ENCODE measurements around the gene PER3. TPM values are rescaled to one million over a fixed set of nuclear protein-coding genes. Genes with fewer than 3 reads are reported as not detected.

Gene PER3
- total and polyA plus RNA-seq, 4 donors: 3.3 to 21.0 (median 6.2) TPM

DNA sequence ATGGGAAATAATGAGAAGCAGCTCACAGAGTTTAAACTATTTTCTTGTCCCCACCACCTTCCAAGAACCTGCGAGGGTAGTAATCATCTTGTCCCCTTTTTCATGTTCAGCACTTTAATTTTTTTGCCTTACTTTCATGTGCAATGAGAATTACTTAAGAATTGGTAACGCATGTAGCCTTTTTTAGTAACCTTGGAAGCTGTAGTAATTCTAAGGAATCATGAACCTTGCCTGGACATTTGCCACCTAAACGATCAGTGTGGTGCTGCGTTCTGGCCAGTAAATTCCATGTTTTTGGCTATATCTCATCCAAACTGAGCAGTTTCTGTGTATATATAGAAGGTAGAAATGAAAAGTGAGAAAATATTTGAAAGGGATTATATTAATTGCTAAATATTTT is 16.9 kb upstream of the PER3 start (continued):
- no peak for TF ChIP-seq CTCF (IDR thresholded peaks at IDR 0.05; ENCODE audit: low read depth, low read length, missing input control)

DNA sequence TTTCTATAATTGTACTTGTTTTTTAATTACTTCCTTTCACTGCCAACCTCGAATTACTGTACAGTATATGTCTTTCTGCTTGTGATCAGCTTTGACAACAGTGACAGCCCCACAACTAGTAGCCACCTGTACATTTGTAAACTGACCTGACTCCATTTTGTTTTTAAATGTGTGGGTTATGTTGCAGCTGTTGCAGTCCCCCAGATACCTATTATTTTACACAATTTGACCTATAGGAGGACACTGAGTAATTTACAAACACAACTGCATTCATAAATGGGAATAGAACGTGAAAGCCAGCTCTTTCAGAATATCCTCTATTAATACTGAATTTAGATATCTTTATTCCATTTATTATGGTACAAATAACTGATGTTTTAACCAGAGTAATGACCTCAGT is 15.5 kb upstream of the PER3 start:
- Histone ChIP-seq H3K4me3 (ENCODE audit: low read depth in 1 of 3, low read length in 3 of 3) (no peak overlapping the region), H3K36me3 (ENCODE audit: control insufficient read depth in 4 of 4, insufficient read depth in 3 of 4, low read depth in 1 of 4, low read length in 3 of 4) (peaks cover 0 to 2% (median 0%) of the 10 kb centered on the region in 4 donors), H3K4me1 (ENCODE audit: control insufficient read depth in 4 of 4, insufficient read depth in 4 of 4, low read length in 3 of 4) (peaks cover 0 to 20% (median 11%) of the 10 kb centered on the region in 4 donors), H3K27me3 (ENCODE audit: control insufficient read depth in 4 of 4, insufficient read depth in 4 of 4, low read length in 3 of 4) (no peaks in the 10 kb centered on the region), H3K9me3 (ENCODE audit: control insufficient read depth in 4 of 4, low read length in 3 of 4) (no peaks in the 10 kb centered on the region), H3K9ac (ENCODE audit: low read depth in 1 of 2, low read length in 2 of 2) (no peak overlapping the region), H3K27ac (ENCODE audit: low read depth in 1 of 2, low read length in 2 of 2) (no peak overlapping the region)
- TF ChIP-seq, protein P1, sequence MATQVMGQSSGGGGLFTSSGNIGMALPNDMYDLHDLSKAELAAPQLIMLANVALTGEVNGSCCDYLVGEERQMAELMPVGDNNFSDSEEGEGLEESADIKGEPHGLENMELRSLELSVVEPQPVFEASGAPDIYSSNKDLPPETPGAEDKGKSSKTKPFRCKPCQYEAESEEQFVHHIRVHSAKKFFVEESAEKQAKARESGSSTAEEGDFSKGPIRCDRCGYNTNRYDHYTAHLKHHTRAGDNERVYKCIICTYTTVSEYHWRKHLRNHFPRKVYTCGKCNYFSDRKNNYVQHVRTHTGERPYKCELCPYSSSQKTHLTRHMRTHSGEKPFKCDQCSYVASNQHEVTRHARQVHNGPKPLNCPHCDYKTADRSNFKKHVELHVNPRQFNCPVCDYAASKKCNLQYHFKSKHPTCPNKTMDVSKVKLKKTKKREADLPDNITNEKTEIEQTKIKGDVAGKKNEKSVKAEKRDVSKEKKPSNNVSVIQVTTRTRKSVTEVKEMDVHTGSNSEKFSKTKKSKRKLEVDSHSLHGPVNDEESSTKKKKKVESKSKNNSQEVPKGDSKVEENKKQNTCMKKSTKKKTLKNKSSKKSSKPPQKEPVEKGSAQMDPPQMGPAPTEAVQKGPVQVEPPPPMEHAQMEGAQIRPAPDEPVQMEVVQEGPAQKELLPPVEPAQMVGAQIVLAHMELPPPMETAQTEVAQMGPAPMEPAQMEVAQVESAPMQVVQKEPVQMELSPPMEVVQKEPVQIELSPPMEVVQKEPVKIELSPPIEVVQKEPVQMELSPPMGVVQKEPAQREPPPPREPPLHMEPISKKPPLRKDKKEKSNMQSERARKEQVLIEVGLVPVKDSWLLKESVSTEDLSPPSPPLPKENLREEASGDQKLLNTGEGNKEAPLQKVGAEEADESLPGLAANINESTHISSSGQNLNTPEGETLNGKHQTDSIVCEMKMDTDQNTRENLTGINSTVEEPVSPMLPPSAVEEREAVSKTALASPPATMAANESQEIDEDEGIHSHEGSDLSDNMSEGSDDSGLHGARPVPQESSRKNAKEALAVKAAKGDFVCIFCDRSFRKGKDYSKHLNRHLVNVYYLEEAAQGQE (IDR thresholded peaks at IDR 0.05): no peak
- TF ChIP-seq, protein P2, sequence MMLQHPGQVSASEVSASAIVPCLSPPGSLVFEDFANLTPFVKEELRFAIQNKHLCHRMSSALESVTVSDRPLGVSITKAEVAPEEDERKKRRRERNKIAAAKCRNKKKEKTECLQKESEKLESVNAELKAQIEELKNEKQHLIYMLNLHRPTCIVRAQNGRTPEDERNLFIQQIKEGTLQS (IDR thresholded peaks at IDR 0.05): no peak
- WGBS: 69% methylated on average over 2 of the region's 2 CpGs
- no peak for DNase-seq (ENCODE audit: low spot score)

GRCh38 chr1:7769673-7770412 is 14.2 kb upstream of the PER3 start:
- WGBS: 94% methylated on average over 12 of the region's 12 CpGs
- no peaks in the 10 kb centered on the region for H3K27me3 ChIP-seq (ENCODE audit: control insufficient read depth in 4 of 4, insufficient read depth in 4 of 4, low read length in 3 of 4)
- peaks cover 0 to 5% (median 2%) of the 10 kb centered on the region in 4 donors for H3K36me3 ChIP-seq (ENCODE audit: control insufficient read depth in 4 of 4, insufficient read depth in 3 of 4, low read depth in 1 of 4, low read length in 3 of 4)
- DNase-seq (ENCODE audit: low spot score): no peak
- H3K4me3 ChIP-seq (ENCODE audit: low read depth in 1 of 3, low read length in 3 of 3): no peak overlapping the region
- no peaks in the 10 kb centered on the region for H3K9me3 ChIP-seq (ENCODE audit: control insufficient read depth in 4 of 4, low read length in 3 of 4)
- no peak overlapping the region for H3K27ac ChIP-seq (ENCODE audit: low read depth in 1 of 2, low read length in 2 of 2)
- no peak overlapping the region for H3K9ac ChIP-seq (ENCODE audit: low read depth in 1 of 2, low read length in 2 of 2)
- H3K4me1 ChIP-seq (ENCODE audit: control insufficient read depth in 4 of 4, insufficient read depth in 4 of 4, low read length in 3 of 4): peaks cover 0 to 20% (median 11%) of the 10 kb centered on the region in 4 donors
- peak; percentile 2 for TF ChIP-seq YY1 (IDR thresholded peaks at IDR 0.05)
- TF ChIP-seq RXRA (IDR thresholded peaks at IDR 0.05): no peak

DNA sequence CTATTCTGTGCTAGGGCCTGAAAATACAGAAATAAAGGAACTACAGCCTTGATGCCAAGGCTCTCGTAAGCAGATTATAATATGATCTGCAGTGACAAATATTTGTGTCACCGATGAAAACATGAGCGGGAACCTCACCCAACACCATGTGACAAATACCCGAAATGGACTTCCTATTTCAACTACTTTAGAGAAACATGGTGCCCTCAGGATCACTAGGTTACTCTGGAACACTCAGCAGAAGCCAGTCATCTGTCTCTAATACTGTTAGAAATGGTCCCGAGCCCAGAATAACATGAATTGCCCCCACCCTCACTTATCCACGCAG is 13.5 kb upstream of the PER3 start:
- Histone ChIP-seq H3K4me1 (ENCODE audit: control insufficient read depth in 4 of 4, insufficient read depth in 4 of 4, low read length in 3 of 4) (peaks cover 1 to 20% (median 11%) of the 10 kb centered on the region in 4 donors), H3K9ac (ENCODE audit: low read depth in 1 of 2, low read length in 2 of 2) (peak overlapping the region; percentile 10 to 15), H3K36me3 (ENCODE audit: control insufficient read depth in 4 of 4, insufficient read depth in 3 of 4, low read depth in 1 of 4, low read length in 3 of 4) (peaks cover 0 to 5% (median 2%) of the 10 kb centered on the region in 4 donors), H3K4me3 (ENCODE audit: low read depth in 1 of 3, low read length in 3 of 3) (peak overlapping the region; percentile 43 to 97 (median 58)), H3K27ac (ENCODE audit: low read depth in 1 of 2, low read length in 2 of 2) (peak overlapping the region; percentile 50 to 87), H3K27me3 (ENCODE audit: control insufficient read depth in 4 of 4, insufficient read depth in 4 of 4, low read length in 3 of 4) (no peaks in the 10 kb centered on the region), H3K9me3 (ENCODE audit: control insufficient read depth in 4 of 4, low read length in 3 of 4) (no peaks in the 10 kb centered on the region)
- no peak for DNase-seq (ENCODE audit: low spot score)
- WGBS: 16% methylated on average over 6 of the region's 6 CpGs
- peak; percentile 4 for TF ChIP-seq YY1 (IDR thresholded peaks at IDR 0.05)
- TF ChIP-seq ZBTB33 (IDR thresholded peaks at IDR 0.05): no peak
